ENCODE results near the gene ZNF518A.

DNA sequence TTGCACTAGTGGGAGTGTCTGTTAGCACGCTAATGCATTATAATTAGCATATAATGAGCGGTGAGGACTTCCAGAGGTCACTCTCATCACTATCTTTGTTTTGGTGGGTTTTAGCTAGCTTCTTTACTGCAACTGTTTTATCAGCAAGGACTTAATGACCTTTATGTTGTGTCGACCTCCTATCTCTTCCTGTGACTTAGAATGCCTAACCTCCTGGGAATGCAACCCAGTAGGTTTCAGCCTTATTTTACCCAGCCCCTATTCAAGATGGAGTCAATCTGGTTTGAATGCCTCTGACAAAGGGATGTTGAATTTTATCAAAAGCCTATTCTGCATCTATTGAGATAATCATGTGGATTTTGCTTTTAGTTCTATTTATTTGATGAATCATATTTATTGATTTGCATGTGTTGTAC, 22.5 kb upstream of the ZNF518A start:
- no peak for TF ChIP-seq SIN3A (IDR thresholded peaks at IDR 0.05; ENCODE audit: borderline replicate concordance in 2 of 2, control insufficient read depth in 1 of 2, low read depth in 2 of 2, low read length in 2 of 2)
- TF ChIP-seq, protein P1, sequence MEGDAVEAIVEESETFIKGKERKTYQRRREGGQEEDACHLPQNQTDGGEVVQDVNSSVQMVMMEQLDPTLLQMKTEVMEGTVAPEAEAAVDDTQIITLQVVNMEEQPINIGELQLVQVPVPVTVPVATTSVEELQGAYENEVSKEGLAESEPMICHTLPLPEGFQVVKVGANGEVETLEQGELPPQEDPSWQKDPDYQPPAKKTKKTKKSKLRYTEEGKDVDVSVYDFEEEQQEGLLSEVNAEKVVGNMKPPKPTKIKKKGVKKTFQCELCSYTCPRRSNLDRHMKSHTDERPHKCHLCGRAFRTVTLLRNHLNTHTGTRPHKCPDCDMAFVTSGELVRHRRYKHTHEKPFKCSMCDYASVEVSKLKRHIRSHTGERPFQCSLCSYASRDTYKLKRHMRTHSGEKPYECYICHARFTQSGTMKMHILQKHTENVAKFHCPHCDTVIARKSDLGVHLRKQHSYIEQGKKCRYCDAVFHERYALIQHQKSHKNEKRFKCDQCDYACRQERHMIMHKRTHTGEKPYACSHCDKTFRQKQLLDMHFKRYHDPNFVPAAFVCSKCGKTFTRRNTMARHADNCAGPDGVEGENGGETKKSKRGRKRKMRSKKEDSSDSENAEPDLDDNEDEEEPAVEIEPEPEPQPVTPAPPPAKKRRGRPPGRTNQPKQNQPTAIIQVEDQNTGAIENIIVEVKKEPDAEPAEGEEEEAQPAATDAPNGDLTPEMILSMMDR (IDR thresholded peaks at IDR 0.05 in 2 of 3, conservative IDR thresholded peaks at IDR 0.05 in 1 of 3; ENCODE audit: insufficient read depth in 2 of 3, low read depth in 1 of 3, low read length in 3 of 3), result no peak
- no peak for TF ChIP-seq TBL1XR1 (IDR thresholded peaks at IDR 0.05; ENCODE audit: low read length in 2 of 2)
- no peak for TF ChIP-seq ZSCAN29 (IDR thresholded peaks at IDR 0.05)
- no peak for TF ChIP-seq BRCA1 (IDR thresholded peaks at IDR 0.05)
- no peak for TF ChIP-seq BRCA1 (CRISPR knock-in tag; IDR thresholded peaks at IDR 0.05)
- no peak for TF ChIP-seq TGIF2 (CRISPR knock-in tag; IDR thresholded peaks at IDR 0.05)
- TF ChIP-seq NFE2L1 (tag; IDR thresholded peaks at IDR 0.05; ENCODE audit: borderline replicate concordance, low read depth), result 0 out of 2 replicates have a peak, but pooled peaks have one; percentile 14
- TF ChIP-seq, protein P2, sequence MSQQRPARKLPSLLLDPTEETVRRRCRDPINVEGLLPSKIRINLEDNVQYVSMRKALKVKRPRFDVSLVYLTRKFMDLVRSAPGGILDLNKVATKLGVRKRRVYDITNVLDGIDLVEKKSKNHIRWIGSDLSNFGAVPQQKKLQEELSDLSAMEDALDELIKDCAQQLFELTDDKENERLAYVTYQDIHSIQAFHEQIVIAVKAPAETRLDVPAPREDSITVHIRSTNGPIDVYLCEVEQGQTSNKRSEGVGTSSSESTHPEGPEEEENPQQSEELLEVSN (IDR thresholded peaks at IDR 0.05; ENCODE audit: borderline replicate concordance in 1 of 2, extremely low read depth in 1 of 2, insufficient read depth in 1 of 2, insufficient read length in 1 of 2, low read depth in 1 of 2, low read length in 1 of 2, poor library complexity in 1 of 2, severe bottlenecking in 1 of 2), result no peak
- TF ChIP-seq ZNF57 (CRISPR knock-in tag; IDR thresholded peaks at IDR 0.05), result no peak
- no peak for TF ChIP-seq SMARCE1 (IDR thresholded peaks at IDR 0.05)
- no peak for TF ChIP-seq FIP1L1 (IDR thresholded peaks at IDR 0.05; ENCODE audit: low read depth, low read length, poor library complexity, severe bottlenecking)
- no peak for TF ChIP-seq CEBPB (tag; IDR thresholded peaks at IDR 0.05)
- no peak for TF ChIP-seq ELF4 (CRISPR knock-in tag; IDR thresholded peaks at IDR 0.05)
